Spleen (tissue), 7 donors: ENCODE results near the gene LRP1B.

Source experiments
- CTCF ChIP-seq, 11 experiments: fragments of 200-600 bp in 7 of 11; fragments of 450-650 bp in 4 of 11; sonication (generic) in 4 of 11; IDR thresholded peaks in 8 of 11; conservative IDR thresholded peaks in 3 of 11; 1 replicate in 7 of 11; 2 replicates in 4 of 11; pipeline versions ENCODE4 v1.4.0 to v1.8.0; 2016 to 2021; ENCODE audit warnings: antibody characterized with exemption in 11 of 11, inconsistent platforms in 4 of 11, mild to moderate bottlenecking in 1 of 11
- POLR2A ChIP-seq, 3 donors: fragments of 450-650 bp; IDR thresholded peaks; one replicate each; pipeline ENCODE4 v1.5.1; 2017; ENCODE audit warnings: antibody characterized with exemption in 3 of 3, mild to moderate bottlenecking in 1 of 3
- POLR2AphosphoS5 ChIP-seq, 3 donors: sonication (generic); formaldehyde crosslinking; IDR thresholded peaks; one replicate each; pipeline ENCODE4 v1.5.1; 2017; ENCODE audit warnings: antibody characterized with exemption in 3 of 3
- donor health status: DM: no; HTN: no; CAD: no; lungs with moderate emphysema.
- donor health status: DM: no; HTN: no; CAD: no.
- donor health status: DM: no; HTN: no; CAD: no.

GRCh38 chr2:141021109-141021508 is 1109.7 kb downstream of the LRP1B start:
- TF ChIP-seq CTCF (IDR thresholded peaks at IDR 0.05 in 8 of 11, conservative IDR thresholded peaks at IDR 0.05 in 3 of 11) (no peak), POLR2A (IDR thresholded peaks at IDR 0.05) (no peak), POLR2AphosphoS5 (IDR thresholded peaks at IDR 0.05) (no peak)
